CD8-positive, alpha-beta memory T cell (primary cell): ENCODE results near the gene PRR20G. TPM values are rescaled to one million over a fixed set of nuclear protein-coding genes. Genes with fewer than 3 reads are reported as not detected.

ENCODE experiments used
- CTCF ChIA-PET: fragments of 350-600 bp; sonication (Branson Sonifier 250); formaldehyde crosslinking; loops from one replicate; lab custom pipeline; 2021; ENCODE audit warnings: antibody characterized with exemption; lab: Charles Lee
- POLR2A ChIA-PET: fragments of 350-600 bp; sonication (Branson Sonifier 250); formaldehyde crosslinking; loops from one replicate; lab custom pipeline; 2021; ENCODE audit warnings: antibody characterized with exemption; lab: Charles Lee
- DNase-seq, 5 donors: peaks; one replicate each; pipeline versions ENCODE4 v3.0.0 to v3.0.0-alpha.2; 2020 to 2022; ENCODE audit warnings: mixed read lengths in 1 of 5
- H3K27ac ChIP-seq: one replicate; pipeline ENCODE4 v1.7.0; 2013; ENCODE audit warnings: low read depth, mild to moderate bottlenecking, low read length, moderate library complexity
- H3K27me3 ChIP-seq: 2 replicates; pipeline ENCODE4 v1.7.0; 2013; ENCODE audit warnings: low read length, mild to moderate bottlenecking; ENCODE audit not compliant: insufficient read depth, poor library complexity, severe bottlenecking
- H3K36me3 ChIP-seq: 2 replicates; pipeline ENCODE4 v1.7.0; 2013; ENCODE audit warnings: mild to moderate bottlenecking, low read length, moderate library complexity; ENCODE audit not compliant: insufficient read depth
- H3K4me1 ChIP-seq: 2 replicates; pipeline ENCODE4 v1.7.0; 2013; ENCODE audit warnings: mild to moderate bottlenecking, low read length, moderate library complexity; ENCODE audit not compliant: insufficient read depth
- H3K4me3 ChIP-seq: 2 replicates; pipeline ENCODE4 v1.7.0; 2013; ENCODE audit warnings: mild to moderate bottlenecking, low read length
- H3K9me3 ChIP-seq: 2 replicates; pipeline ENCODE4 v1.7.0; 2013; ENCODE audit warnings: mild to moderate bottlenecking, low read length
- H3K27ac Mint-ChIP-seq, 8 donors: one replicate each; pipeline ENCODE4 v1.8.0; 2020 to 2021; ENCODE audit warnings: mixed read lengths in 8 of 8, mild to moderate bottlenecking in 6 of 8, inconsistent platforms in 3 of 8, moderate library complexity in 3 of 8
- H3K27me3 Mint-ChIP-seq, 2 donors: one replicate each; pipeline ENCODE4 v1.8.0; 2020 to 2021; ENCODE audit warnings: mixed read lengths in 2 of 2, mild to moderate bottlenecking in 1 of 2, moderate library complexity in 1 of 2
- H3K36me3 Mint-ChIP-seq, 3 donors: one replicate each; pipeline ENCODE4 v1.8.0; 2020 to 2021; ENCODE audit warnings: mixed read lengths in 3 of 3, inconsistent platforms in 1 of 3, mild to moderate bottlenecking in 1 of 3
- H3K4me1 Mint-ChIP-seq, 3 donors: one replicate each; pipeline ENCODE4 v1.8.0; 2020 to 2021; ENCODE audit warnings: mixed read lengths in 3 of 3, inconsistent platforms in 1 of 3, mild to moderate bottlenecking in 1 of 3
- H3K4me3 Mint-ChIP-seq, 7 donors: one replicate each; pipeline ENCODE4 v1.8.0; 2020 to 2021; ENCODE audit warnings: mixed read lengths in 7 of 7, mild to moderate bottlenecking in 6 of 7, moderate library complexity in 4 of 7, inconsistent platforms in 2 of 7
- H3K9me3 Mint-ChIP-seq, 5 donors: one replicate each; pipeline ENCODE4 v1.8.0; 2020 to 2022; ENCODE audit warnings: mixed read lengths in 5 of 5, mild to moderate bottlenecking in 3 of 5, moderate library complexity in 2 of 5, inconsistent platforms in 1 of 5
- polyA plus RNA-seq: library from polyadenylated mRNA; unstranded; fragments of 300-500 nt; fragmentation: Illumina TruSeq; gene quantifications from one replicate; pipeline ENCODE4 v1.2.3, GENCODE V29; 2021
- total RNA-seq, 2 experiments: library from RNA; stranded (reverse); gene quantifications; one replicate each; pipeline ENCODE4 v1.2.3, GENCODE V29; 2021

The PRR20G gene
- total and polyA plus RNA-seq, 3 experiments from 2014 or later: not detected

DNA sequence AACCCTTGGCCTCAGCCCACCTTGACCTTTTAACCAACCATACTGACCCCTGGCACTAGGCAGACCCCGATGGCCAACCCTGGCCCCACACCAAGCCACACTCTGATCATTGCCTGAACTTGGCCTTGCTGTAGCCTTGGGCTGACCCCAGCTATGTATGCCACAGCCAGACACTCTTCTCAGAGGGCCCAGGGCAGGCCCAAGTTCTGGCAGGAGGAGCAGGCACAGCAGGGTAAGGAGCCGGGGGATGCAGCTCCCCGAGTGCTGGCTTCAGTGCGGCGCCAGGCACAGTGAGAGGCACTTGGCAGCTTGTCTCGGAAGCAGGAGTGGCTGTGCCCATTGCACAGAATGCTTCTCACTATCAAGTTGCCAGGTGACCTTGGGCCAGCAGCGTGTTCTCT lies 22.3 kb downstream of the PRR20G start:
- H3K27ac Mint-ChIP-seq: no peak overlapping the region
- peaks cover 7 to 10% of the 10 kb centered on the region in 2 donors for H3K27me3 Mint-ChIP-seq
- H3K27me3 ChIP-seq: no peaks in the 10 kb centered on the region
- POLR2A ChIA-PET: no interaction called here
- no peaks in the 10 kb centered on the region for H3K36me3 ChIP-seq
- CTCF ChIA-PET: no interaction called here
- no peak overlapping the region for H3K27ac ChIP-seq
- H3K4me1 Mint-ChIP-seq: no peaks in the 10 kb centered on the region
- no peaks in the 10 kb centered on the region for H3K36me3 Mint-ChIP-seq
- no peaks in the 10 kb centered on the region for H3K4me1 ChIP-seq
- H3K4me3 ChIP-seq: no peak overlapping the region
- H3K4me3 Mint-ChIP-seq: no peak overlapping the region
- peaks cover 3 to 14% (median 7%) of the 10 kb centered on the region in 5 donors for H3K9me3 Mint-ChIP-seq
- H3K9me3 ChIP-seq: no peaks in the 10 kb centered on the region
- no peak for DNase-seq

- no peaks in the 10 kb centered on the region for H3K36me3 Mint-ChIP-seq
- peaks cover 3 to 13% (median 7%) of the 10 kb centered on the region in 5 donors for H3K9me3 Mint-ChIP-seq
- Histone ChIP-seq H3K9me3 (no peaks in the 10 kb centered on the region), H3K27me3 (no peaks in the 10 kb centered on the region), H3K4me3 (no peak overlapping the region), H3K36me3 (no peaks in the 10 kb centered on the region), H3K27ac (no peak overlapping the region), H3K4me1 (no peaks in the 10 kb centered on the region)
- no peak overlapping the region for H3K4me3 Mint-ChIP-seq
- ChIA-PET POLR2A (no interaction called here), CTCF (no interaction called here)
- H3K27me3 Mint-ChIP-seq: peaks cover 7 to 10% of the 10 kb centered on the region in 2 donors
- no peaks in the 10 kb centered on the region for H3K4me1 Mint-ChIP-seq
- no peak for DNase-seq
- no peak overlapping the region for H3K27ac Mint-ChIP-seq
Measured at GRCh38 chr3:127264794-127265514, 22.9 kb downstream of the PRR20G start.

DNA sequence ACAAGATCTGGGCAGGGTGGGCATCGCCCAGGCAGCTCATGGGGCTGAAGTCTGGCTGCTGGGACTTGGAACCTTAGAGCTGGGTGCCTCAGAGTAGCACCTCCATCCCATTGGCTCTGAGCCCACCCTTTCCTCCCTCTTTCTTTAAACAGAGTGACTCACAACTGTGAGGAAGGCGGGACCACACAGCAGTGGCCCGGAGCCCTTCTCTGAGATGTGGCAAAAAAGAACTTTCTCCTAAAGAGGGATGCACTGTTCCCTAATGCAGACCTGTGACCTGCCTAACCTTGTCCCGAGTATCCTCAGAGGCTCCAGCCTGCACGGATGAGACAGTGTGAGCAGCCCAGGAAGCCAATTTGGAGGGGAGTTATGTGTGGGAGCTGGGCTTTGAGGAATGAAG lies 23.6 kb downstream of the PRR20G start:
- Histone ChIP-seq H3K27ac (no peak overlapping the region), H3K9me3 (no peaks in the 10 kb centered on the region), H3K27me3 (no peaks in the 10 kb centered on the region), H3K4me1 (no peaks in the 10 kb centered on the region), H3K4me3 (no peak overlapping the region), H3K36me3 (no peaks in the 10 kb centered on the region)
- DNase-seq: no peak
- POLR2A ChIA-PET: no interaction called here
- H3K9me3 Mint-ChIP-seq: peaks cover 3 to 7% (median 6%) of the 10 kb centered on the region in 5 donors
- CTCF ChIA-PET: no interaction called here
- no peaks in the 10 kb centered on the region for H3K4me1 Mint-ChIP-seq
- no peak overlapping the region for H3K27ac Mint-ChIP-seq
- no peaks in the 10 kb centered on the region for H3K36me3 Mint-ChIP-seq
- no peak overlapping the region for H3K4me3 Mint-ChIP-seq
- H3K27me3 Mint-ChIP-seq: peaks cover 10 to 12% of the 10 kb centered on the region in 2 donors

DNA sequence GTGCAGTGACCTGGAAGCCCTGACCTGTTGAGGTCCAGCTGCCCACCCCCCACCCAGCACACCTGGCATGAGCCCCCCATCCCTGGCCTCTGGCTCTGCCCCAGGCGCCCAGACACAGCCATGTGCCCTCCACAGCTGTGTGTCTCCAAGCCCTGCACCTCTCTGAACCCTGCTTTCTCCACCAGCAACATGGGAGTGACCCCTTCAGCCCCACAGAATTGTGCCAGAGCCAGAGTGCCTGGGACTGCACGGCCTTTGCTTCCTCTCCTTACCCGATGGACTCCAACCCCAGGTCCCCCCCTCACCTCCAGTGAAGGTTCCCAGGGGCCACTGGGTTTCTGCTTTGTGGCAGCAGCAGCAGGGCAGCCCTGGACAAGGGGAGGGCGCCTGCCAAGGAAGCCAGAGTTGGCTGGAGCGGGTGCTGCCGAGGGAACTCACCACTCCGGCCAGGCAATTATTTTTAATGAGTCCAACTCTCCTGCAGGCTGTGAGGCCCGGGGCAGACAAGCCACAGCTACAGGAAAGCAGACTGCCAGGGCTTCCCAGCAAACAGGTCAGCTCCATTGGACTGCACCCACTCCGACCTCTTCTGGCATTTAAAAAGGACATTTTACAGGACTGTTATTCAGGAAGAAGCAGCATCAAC lies 24.1 kb downstream of the PRR20G start:
- H3K36me3 Mint-ChIP-seq: no peaks in the 10 kb centered on the region
- Histone ChIP-seq H3K27ac (no peak overlapping the region), H3K4me1 (no peaks in the 10 kb centered on the region), H3K9me3 (no peaks in the 10 kb centered on the region), H3K4me3 (no peak overlapping the region), H3K27me3 (no peaks in the 10 kb centered on the region), H3K36me3 (no peaks in the 10 kb centered on the region)
- ChIA-PET CTCF (no interaction called here), POLR2A (no interaction called here)
- peaks cover under 1 to 5% (median 4%) of the 10 kb centered on the region in 5 donors for H3K9me3 Mint-ChIP-seq
- peaks cover 10 to 12% of the 10 kb centered on the region in 2 donors for H3K27me3 Mint-ChIP-seq
- H3K4me1 Mint-ChIP-seq: no peaks in the 10 kb centered on the region
- H3K27ac Mint-ChIP-seq: no peak overlapping the region
- DNase-seq: no peak
- H3K4me3 Mint-ChIP-seq: no peak overlapping the region

- no peak overlapping the region for H3K27ac Mint-ChIP-seq
- H3K4me1 ChIP-seq: no peaks in the 10 kb centered on the region
Measured at GRCh38 chr3:127263037-127263436, 24.8 kb downstream of the PRR20G start.

GRCh38 chr3:127262533-127262932 lies 25.3 kb downstream of the PRR20G start:
- Mint-ChIP-seq H3K27ac (no peak overlapping the region), H3K36me3 (no peaks in the 10 kb centered on the region), H3K4me1 (no peaks in the 10 kb centered on the region), H3K9me3 (peaks cover 0 to 5% (median 0%) of the 10 kb centered on the region in 5 donors), H3K4me3 (no peak overlapping the region), H3K27me3 (peaks cover 10 to 18% of the 10 kb centered on the region in 2 donors)
- POLR2A ChIA-PET: no interaction called here
- no peak for DNase-seq
- CTCF ChIA-PET: no interaction called here
- H3K9me3 ChIP-seq: no peaks in the 10 kb centered on the region
- H3K27ac ChIP-seq: no peak overlapping the region
- no peak overlapping the region for H3K4me3 ChIP-seq
- H3K27me3 ChIP-seq: no peaks in the 10 kb centered on the region
- no peaks in the 10 kb centered on the region for H3K36me3 ChIP-seq
- H3K4me1 ChIP-seq: no peaks in the 10 kb centered on the region

More at GRCh38 chr3:127263037-127263436, 24.8 kb downstream of the PRR20G start:
- Mint-ChIP-seq H3K36me3 (no peaks in the 10 kb centered on the region), H3K4me3 (no peak overlapping the region), H3K9me3 (peaks cover 0 to 5% (median 0%) of the 10 kb centered on the region in 5 donors), H3K4me1 (no peaks in the 10 kb centered on the region), H3K27me3 (peaks cover 10 to 18% of the 10 kb centered on the region in 2 donors)
- ChIA-PET POLR2A (no interaction called here), CTCF (no interaction called here)
- no peaks in the 10 kb centered on the region for H3K36me3 ChIP-seq
- H3K27me3 ChIP-seq: no peaks in the 10 kb centered on the region
- no peak overlapping the region for H3K27ac ChIP-seq
- no peak for DNase-seq
- H3K9me3 ChIP-seq: no peaks in the 10 kb centered on the region
- H3K4me3 ChIP-seq: no peak overlapping the region

DNA sequence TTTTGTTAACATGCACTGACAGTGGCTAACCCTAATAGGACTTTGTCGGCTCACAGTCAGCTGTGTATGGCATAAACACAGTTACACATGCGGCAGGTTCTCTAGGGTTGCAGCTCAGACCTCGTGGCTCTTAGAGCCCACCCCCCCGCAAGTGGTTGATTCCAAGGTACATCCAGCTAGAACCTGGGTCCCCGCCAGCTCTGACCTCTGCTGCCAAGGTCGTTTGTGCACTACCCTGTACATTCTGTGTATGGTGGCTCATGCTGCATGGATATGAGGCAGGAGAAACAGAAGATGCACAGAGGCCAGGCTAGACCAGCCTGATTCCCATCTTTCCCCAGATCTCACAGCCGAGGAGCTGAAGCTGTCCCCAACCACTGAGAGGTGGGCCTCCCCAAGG lies 25.9 kb downstream of the PRR20G start:
- CTCF ChIA-PET: no interaction called here
- no peak overlapping the region for H3K4me3 Mint-ChIP-seq
- H3K9me3 Mint-ChIP-seq: peaks cover 0 to 2% (median 0%) of the 10 kb centered on the region in 5 donors

DNA sequence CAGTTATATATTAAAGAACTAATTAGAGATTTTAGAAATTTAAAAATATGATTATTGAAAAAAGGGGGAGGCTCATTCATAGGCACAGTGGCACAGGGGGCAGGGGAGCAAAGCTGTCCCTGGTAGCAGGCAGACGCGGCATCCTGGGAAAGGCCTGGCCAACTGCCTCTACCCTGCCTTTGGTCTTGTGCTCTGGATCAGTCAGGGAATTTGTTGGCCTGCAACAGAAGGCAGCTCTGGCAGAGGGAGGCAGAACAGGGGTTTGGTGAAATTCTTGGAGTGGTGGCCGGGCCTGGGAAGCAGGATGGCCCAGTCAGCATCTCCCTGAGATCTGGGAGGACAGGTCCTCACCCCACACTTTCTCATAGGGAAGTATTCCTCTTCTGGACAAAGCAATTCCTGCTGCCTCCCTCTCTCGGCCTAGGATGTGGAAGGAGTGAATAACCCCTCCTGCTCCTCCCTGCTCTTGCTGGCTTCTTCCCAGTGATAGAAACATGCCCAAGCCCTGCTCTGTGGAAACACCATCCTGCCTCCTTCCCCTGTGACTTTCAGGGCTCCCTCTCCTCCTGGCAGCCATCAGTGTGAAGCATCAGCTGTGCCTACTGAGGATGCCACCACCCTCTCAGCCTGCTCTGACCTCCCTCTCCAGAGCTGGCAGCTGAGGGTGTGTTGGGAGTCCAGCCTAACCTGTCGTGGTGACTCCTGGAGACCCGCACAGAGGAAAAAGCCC lies 26.9 kb downstream of the PRR20G start:
- ChIA-PET POLR2A (no interaction called here), CTCF (no interaction called here)
- Histone ChIP-seq H3K4me3 (no peak overlapping the region), H3K36me3 (no peaks in the 10 kb centered on the region), H3K27me3 (no peaks in the 10 kb centered on the region), H3K9me3 (no peaks in the 10 kb centered on the region), H3K4me1 (no peaks in the 10 kb centered on the region), H3K27ac (no peak overlapping the region)
- no peak overlapping the region for H3K4me3 Mint-ChIP-seq
- peaks cover 0 to 2% (median 0%) of the 10 kb centered on the region in 5 donors for H3K9me3 Mint-ChIP-seq
- H3K36me3 Mint-ChIP-seq: no peaks in the 10 kb centered on the region
- no peaks in the 10 kb centered on the region for H3K4me1 Mint-ChIP-seq
- H3K27ac Mint-ChIP-seq: no peak overlapping the region
- no peak for DNase-seq
- H3K27me3 Mint-ChIP-seq: peaks cover 5 to 16% of the 10 kb centered on the region in 2 donors

More for the DNA sequence above, 25.9 kb downstream of the PRR20G start:
- H3K27me3 ChIP-seq: no peaks in the 10 kb centered on the region
- Mint-ChIP-seq H3K27ac (no peak overlapping the region), H3K4me1 (no peaks in the 10 kb centered on the region), H3K36me3 (no peaks in the 10 kb centered on the region), H3K27me3 (peaks cover 7 to 18% of the 10 kb centered on the region in 2 donors)
- H3K27ac ChIP-seq: no peak overlapping the region
- no peaks in the 10 kb centered on the region for H3K9me3 ChIP-seq
- H3K4me3 ChIP-seq: no peak overlapping the region
- no peaks in the 10 kb centered on the region for H3K36me3 ChIP-seq
- no peak for DNase-seq
- no peaks in the 10 kb centered on the region for H3K4me1 ChIP-seq
- POLR2A ChIA-PET: no interaction called here
